ENCODE data around the gene EYS.
"Not testable (repeated sequence)": the region's sequence is repeated elsewhere in the genome, so short reads cannot be mapped to it uniquely, and the experiment has no call there.

EYS gene

GRCh38 chr6:65449926-65450325, 257.1 kb downstream of the EYS start:
- DNase-seq = no peak

DNA sequence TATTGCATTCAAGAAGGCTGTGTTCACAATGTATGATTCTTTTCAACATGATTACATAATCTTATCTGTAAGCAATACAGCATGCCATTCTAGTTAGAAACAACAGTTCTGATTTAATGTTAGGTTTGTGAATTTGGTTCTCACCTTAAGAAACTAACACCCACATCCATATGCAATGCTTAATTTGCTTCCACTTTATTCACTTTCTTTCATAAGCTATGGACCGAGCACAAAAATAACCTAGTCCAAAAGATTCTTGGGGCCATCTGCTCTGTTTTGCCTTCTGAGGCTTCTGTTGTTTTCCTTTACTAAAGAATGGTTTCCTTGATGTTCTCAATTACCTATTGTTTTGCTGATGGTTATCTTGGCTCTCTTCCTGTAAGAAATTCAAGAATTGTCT, 258.2 kb downstream of the EYS start:
- no peak for DNase-seq

GRCh38 chr6:65436281-65436680, 270.7 kb downstream of the EYS start:
- DNase-seq = no peak

DNA sequence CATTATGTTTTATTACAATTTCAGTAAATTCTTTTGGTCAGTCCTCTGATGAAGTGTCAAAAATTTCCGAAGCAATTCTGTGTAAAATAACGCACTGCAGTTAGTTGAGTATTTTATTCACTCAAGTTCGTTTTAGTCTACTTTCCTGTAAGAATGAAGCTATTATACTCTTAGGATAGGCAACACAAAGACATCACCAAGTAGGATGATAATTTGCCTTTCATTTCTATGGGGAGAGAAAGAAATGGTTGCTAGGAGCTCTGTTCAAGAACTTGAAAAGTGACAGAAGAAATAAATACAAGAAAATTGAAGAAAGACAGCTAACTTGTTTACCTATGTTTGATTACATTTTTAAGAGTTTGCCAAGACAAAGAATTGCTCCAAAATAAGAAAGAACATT, 290.4 kb downstream of the EYS start:
- no peak for DNase-seq

- DNase-seq = no peak
These were observed 296.7 kb downstream of the EYS start for GRCh38 chr6:65410309-65410708.

DNA sequence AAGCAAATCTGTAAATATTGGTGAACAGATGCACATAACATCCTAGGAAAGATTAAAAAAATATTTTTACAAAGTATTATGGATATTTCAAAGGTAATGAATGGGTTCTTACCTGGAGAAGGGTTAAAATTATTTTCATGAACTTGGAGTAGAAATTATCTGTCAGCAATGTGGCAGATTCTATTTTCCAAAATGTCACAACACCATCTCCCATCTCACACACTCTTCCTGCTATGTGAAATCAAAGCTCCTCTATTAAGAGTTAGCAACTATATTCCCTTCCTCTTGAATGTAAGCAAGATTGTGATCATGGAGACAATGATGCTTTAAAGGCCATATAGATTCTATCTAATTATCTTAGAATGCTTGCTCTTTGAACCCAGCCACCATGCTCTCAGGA, 304.5 kb downstream of the EYS start:
- DNase-seq = no peak

- DNase-seq = no peak
These were observed 307.5 kb downstream of the EYS start for GRCh38 chr6:65399355-65400084.

GRCh38 chr6:65398851-65399250, 308.2 kb downstream of the EYS start:
- no peak for DNase-seq

DNA sequence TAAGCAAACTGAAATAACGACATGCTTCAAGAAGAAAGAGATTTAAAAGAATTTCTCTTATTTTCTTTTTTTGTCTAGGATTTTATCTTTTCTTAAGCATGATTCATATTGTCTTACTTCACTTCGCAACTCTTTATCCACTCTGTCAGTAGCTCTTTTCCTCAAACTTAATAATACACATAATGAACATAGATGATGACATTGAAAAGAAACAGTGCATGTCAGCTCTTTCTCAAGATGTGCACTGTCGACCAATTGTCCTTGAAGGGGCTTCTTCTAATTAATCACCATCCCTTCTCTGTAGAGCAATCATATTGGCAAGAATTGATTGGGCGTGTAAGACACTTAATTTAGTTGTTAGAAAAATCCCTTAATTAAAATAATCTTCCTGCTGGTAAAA, 356.5 kb downstream of the EYS start:
- DNase-seq = no peak

DNA sequence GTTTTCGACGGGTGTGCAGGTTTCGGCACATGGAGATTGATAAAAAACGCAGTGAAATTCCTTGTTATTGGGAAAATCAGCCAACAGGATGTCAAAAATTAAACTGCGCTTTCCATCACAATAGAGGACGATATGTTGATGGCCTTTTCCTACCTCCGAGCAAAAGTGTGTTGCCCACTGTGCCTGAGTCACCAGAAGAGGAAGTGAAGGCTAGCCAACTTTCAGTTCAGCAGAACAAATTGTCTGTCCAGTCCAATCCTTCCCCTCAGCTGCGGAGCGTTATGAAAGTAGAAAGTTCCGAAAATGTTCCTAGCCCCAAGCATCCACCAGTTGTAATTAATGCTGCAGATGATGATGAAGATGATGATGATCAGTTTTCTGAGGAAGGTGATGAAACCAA, 404.4 kb downstream of the EYS start:
- DNase-seq = not testable (repeated sequence)

DNA sequence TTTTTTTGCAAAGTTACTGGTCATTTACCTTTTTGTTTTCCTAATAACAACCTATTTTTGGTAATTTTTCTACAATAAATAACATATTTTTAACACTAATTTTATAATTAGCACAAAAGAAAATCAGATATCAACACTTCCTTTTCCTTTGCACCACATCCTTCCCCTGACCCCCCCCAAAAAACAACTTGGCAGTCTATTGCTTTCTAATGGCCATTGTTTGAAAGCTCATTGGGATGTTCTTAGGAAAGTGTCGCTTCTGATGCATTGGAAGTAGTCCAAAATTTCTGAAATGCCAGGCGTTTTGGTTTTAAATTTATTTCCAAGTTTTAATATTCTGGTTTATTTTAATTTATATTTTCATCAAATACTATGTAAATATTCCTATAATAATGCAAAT, 407.8 kb downstream of the EYS start:
- no peak for DNase-seq

DNA sequence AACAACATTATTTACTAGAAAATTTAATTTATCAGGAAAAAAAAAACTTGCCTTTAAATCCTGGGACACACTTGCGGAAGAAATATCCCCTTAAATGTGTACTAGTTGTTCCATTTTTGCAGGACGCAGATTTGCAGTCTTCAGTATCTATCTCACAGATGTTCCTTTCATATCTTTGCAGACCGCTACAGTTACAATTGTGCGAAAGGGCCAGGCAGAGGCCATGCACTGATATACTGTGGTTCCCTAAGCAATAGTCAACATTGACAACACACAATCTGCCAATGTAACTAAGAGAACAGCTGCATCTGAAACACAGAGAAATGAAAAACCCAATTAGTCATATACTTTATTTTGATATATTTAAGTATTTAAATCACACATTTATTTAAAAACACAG, 411.2 kb downstream of the EYS start:
- no peak for DNase-seq

DNA sequence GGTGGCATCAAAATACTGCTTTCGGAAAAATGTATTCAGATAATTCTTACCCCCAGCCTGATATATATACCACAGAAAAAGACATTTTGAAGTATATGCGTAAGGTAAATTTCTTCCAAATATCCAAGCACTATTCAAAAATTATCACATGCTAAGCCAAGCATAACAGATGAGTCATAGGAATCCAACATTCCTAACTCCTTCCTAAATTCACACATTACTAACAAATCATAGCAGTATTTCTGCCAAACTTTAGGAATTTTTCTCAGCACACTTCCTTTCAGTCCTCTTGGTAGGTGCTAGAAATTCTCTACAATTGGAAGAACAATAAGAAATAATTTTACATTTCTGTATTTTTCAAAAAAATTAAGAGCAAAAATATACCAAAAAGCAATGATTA, 417.5 kb downstream of the EYS start:
- DNase-seq = no peak

DNA sequence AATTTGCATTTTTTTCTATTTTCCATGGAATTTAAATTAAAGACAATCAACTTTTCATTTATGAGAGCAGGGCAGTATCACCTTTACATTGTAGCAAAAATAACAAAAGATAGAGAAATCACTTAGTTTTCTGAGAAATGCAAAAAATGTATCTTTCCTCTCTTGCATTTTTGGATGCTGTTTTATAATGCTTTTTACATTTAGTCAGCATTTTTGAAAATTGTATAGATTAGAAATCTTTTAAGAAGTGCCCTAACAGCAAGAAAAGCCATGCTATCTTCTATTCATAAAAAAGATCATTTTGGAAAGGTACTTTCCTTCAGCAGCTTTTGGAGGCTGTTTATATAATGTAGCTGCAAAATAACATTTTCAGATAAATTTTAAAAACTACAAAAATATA, 421.8 kb downstream of the EYS start:
- no peak for DNase-seq

- DNase-seq = no peak
These were observed 427.0 kb downstream of the EYS start for GRCh38 chr6:65280060-65280459.

- DNase-seq = no peak
These were observed 444.8 kb downstream of the EYS start for GRCh38 chr6:65262241-65262640.

GRCh38 chr6:65259982-65260381, 447.0 kb downstream of the EYS start:
- no peak for DNase-seq

GRCh38 chr6:65259059-65259458, 448.0 kb downstream of the EYS start:
- DNase-seq = no peak

DNA sequence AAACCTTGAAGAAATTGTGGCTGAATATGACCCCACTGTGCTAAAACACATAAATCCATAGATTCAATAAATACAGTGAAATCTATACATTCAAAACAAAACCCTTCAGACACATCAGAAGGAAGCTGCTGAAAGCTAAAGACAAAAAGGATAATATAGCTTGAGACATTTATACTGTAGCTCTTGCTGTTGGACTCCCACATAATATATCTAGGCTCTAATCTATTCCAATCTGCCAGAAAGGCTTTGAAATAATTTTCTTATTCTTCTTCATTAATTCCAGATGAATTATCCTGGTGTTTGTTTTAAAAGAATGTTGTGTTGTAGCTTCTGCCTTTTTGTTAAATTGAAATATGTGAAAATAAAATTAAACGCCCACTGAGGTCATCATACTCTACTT, 454.0 kb downstream of the EYS start:
- DNase-seq = no peak

DNA sequence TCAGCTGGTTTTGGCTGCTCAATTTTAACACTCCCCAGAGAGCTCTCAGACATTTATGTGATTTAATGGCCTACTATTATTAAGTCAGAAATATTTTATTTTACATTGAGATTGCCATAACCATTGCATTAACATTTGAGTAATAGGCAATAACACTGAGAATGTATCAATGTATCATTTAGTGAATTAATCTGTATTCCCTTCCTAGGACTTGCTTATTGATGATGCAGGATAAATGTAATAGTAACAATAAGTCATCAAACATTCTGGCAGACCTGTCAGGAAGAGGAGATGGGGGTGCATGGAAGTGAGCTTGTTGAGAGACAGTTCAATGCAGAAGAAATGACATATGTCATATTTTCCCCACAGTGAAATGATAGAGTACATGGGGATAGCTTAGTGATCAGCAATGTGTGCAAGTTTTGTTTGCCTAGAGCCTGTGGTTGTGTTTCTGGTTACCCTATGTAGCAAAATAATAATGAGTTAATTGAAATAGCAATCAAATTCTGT, 458.9 kb downstream of the EYS start:
- no peak for DNase-seq

DNA sequence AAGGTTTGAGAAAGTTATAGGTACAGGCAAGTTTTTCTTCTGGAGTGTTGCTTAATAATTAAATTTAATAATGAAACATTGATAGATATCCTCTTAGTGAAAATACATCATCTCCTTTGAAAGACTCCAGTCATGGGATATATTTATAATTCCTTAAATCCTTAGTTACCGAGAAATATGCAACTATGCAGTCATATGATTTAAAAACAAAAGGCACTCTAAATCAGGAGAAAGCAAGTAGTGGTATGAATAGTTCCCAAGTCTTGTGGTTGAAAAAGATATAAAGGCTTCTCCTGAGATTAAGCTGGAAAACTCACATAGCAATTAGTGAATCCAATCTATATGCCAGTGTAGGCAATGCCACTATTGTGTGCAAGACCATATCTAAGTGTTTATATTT, 475.4 kb downstream of the EYS start:
- DNase-seq = no peak

DNA sequence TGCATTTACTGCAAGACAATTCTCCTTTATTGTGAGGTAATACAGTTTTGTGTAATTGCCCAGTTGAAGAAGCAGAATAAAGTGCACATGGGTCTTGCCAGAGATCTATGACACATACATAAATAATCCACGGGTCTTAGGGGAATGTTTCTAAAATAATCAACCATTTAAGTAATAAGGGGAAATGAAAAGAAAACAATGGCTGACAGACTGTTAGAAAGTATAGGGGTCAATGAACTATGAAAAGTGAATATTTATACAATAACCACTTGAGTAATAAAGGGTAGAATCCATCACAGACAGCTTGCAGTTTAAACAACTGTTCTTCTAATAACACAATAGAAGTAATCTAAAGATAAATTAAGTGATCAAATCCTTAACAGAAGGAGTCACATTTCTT, 477.2 kb downstream of the EYS start:
- no peak for DNase-seq

DNA sequence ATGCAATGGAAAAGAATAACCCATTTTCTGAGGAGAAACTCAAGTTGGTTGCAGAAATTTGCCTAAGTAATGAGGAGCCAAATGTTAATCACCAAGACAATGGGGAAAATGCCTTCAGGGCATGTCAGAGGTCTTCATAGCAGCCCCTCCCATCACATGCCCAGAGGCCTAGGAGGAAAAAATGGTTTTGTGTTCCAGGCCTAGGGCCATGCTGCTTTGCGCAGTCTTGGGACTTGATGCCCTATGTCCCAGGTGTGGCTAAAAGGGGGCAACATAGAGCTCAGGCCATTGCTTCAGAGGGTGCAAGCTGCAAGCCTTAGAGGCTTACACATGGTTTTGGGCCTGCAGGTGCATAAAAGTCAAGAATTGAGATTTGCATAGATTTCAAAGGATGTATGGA, 485.9 kb downstream of the EYS start:
- no peak for DNase-seq

GRCh38 chr6:65202738-65203137, 504.3 kb downstream of the EYS start:
- DNase-seq = no peak

- DNase-seq = no peak
These were observed 507.3 kb downstream of the EYS start for GRCh38 chr6:65199683-65200082.

All from NCI-H510A (cell line).